IPS DF 6.9 (cell line): Measurements from ENCODE around the gene PGAM5.

ENCODE experiments used
- DNase-seq: peaks from one replicate; pipeline ENCODE4 v3.0.0-alpha.2; 2013; ENCODE audit warnings: low read depth, low spot score
- H3K27ac ChIP-seq: one replicate; pipeline ENCODE4 v1.5.1; 2013; ENCODE audit warnings: low read length, control low read depth
- H3K27me3 ChIP-seq: 2 replicates; pipeline ENCODE4 v1.6.1; 2013; ENCODE audit warnings: mild to moderate bottlenecking, low read length; ENCODE audit not compliant: control insufficient read depth, insufficient read depth
- H3K36me3 ChIP-seq: 2 replicates; pipeline ENCODE4 v1.6.1; 2013; ENCODE audit warnings: low read length; ENCODE audit not compliant: control insufficient read depth, insufficient read depth
- H3K4me1 ChIP-seq: 2 replicates; pipeline ENCODE4 v1.6.1; 2013; ENCODE audit warnings: low read length; ENCODE audit not compliant: control insufficient read depth, insufficient read depth
- H3K4me3 ChIP-seq: 2 replicates; pipeline ENCODE4 v1.5.1; 2013; ENCODE audit warnings: mild to moderate bottlenecking, low read length
- H3K9me3 ChIP-seq: 2 replicates; pipeline ENCODE4 v1.6.1; 2013; ENCODE audit warnings: low read length, inconsistent platforms; ENCODE audit not compliant: control insufficient read depth, insufficient read depth
- WGBS: extraction: QIAGEN DNeasy Blood & Tissue Kit; methylation state at CpG from one replicate; pipeline ENCODE4 v1.1.7; 2013; ENCODE audit warnings: mixed read lengths, missing lambda C conversion rate; ENCODE audit not compliant: insufficient read length, insufficient coverage; 5-methylcytosine and 5-hydroxymethylcytosine counted together

PGAM5 gene

DNA sequence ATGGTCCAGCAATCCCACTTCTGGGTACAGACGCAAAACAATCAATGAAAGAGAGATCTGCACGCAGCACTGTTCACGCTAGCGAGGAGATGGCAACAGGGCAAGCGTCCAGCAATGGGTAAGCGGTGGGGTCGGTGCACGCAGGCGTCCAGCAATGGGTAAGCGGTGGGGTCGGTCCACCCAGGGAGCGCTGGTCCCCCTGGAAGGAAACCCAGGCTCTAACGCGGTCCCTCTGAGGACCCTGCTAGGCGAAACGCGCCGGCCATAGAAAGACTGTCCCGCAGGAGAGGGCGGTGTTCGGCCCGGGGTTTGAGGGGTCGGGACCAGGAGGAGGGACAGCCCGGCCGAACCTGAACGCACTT, 618 bp upstream of the PGAM5 start:
- H3K4me1 ChIP-seq: no peaks in the 10 kb centered on the region
- peak overlapping the region; percentile 60; the same call in 1 of the 2 replicates for H3K4me3 ChIP-seq
- H3K27me3 ChIP-seq: no peaks in the 10 kb centered on the region
- no peaks in the 10 kb centered on the region for H3K9me3 ChIP-seq
- WGBS: no CpG with 5 or more reads among the region's 26 CpGs
- DNase-seq: no peak
- H3K36me3 ChIP-seq: peaks cover 6% of the 10 kb centered on the region
- H3K27ac ChIP-seq: no peak overlapping the region

DNA sequence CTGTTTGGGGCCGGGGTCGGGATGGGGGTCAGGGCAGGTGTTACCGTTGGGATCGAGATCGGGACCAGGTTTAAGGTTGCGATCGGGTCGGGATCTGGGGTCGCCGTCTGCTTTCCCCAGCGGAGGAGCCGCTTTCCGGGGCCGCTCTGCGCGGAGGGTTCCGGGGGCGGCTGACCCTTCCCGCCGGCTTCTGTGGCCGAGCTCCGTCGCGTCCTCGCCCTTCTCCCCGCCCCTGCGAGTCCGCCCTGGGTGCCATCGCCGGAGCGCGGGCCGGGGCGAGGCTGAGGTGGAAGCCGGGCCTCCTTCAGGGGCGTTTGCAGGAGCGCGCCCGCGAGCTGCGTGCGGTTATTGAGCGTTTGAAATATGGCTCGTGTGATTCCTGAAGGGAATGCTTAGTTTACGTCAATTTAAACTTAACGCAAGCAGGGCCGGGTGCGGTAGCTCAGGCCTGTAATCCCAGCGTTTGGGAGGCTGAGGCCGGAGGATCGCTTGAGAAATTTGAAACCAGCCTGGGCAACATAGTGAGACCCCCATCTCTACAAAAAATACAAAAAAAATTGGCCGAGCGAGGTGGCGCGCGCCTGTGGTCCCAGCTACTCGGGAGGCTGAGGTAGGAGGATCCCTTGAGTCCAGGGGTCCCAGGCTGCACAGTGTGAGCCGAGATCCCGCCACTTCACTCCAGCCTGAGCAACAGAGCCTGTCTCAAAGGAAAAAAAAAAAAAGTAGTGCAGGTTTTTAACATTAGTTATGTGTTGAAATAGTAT, 620 bp downstream of the PGAM5 start:
- Histone ChIP-seq H3K4me3 (peak overlapping the region; percentile 60), H3K27ac (no peak overlapping the region), H3K4me1 (no peaks in the 10 kb centered on the region), H3K9me3 (no peaks in the 10 kb centered on the region), H3K27me3 (no peaks in the 10 kb centered on the region), H3K36me3 (peaks cover 9% of the 10 kb centered on the region)
- no peak for DNase-seq
- WGBS: no CpG with 5 or more reads among the region's 59 CpGs

DNA sequence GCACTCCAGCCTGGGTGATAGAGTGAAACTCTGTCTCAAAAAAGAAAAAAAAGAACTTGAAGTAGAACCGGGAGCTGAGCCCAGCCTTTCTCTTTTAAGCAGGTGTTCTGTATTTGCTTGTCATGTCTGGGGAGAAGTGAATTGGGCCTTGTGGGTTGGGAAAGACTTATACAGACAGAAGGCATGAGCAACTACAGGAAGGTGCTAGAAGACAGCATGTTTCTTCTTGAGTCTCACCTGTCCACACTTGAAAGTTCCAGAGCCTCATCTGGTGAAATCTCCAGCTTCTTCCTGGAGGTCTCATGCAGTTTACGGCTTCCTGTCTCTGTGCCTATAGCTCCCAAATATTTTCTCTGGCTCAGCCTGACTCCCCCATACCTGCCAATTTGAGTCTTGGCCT, 2.5 kb downstream of the PGAM5 start:
- Histone ChIP-seq H3K4me3 (no peak overlapping the region), H3K4me1 (no peaks in the 10 kb centered on the region), H3K27ac (no peak overlapping the region), H3K36me3 (peaks cover 17% of the 10 kb centered on the region), H3K9me3 (no peaks in the 10 kb centered on the region), H3K27me3 (no peaks in the 10 kb centered on the region)
- no peak for DNase-seq
- WGBS: no CpG with 5 or more reads among the region's 2 CpGs

DNA sequence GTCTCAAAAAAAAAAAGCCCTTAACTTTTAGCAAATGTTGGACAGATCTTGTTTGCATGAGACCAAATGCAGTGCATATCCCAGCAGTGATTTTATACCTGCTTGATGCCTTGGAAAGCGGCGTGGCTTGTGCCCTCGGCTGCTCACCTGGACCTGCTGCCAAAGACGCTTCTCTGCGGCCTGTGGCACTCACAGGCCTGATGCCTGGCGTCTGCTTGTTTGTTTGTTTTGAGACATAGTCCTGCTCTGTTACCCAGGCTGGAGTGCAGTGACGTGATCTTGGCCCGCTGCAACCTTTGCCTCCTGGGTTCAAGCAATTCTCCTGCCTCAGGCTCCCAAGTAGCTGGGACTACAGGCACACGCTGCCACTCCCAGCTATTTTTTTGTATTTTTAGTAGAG, 5.2 kb downstream of the PGAM5 start:
- Histone ChIP-seq H3K36me3 (peaks cover 36% of the 10 kb centered on the region), H3K4me3 (no peak overlapping the region), H3K27ac (no peak overlapping the region), H3K4me1 (no peaks in the 10 kb centered on the region), H3K27me3 (no peaks in the 10 kb centered on the region), H3K9me3 (no peaks in the 10 kb centered on the region)
- no CpG with 5 or more reads among the region's 9 CpGs for WGBS
- no peak for DNase-seq

DNA sequence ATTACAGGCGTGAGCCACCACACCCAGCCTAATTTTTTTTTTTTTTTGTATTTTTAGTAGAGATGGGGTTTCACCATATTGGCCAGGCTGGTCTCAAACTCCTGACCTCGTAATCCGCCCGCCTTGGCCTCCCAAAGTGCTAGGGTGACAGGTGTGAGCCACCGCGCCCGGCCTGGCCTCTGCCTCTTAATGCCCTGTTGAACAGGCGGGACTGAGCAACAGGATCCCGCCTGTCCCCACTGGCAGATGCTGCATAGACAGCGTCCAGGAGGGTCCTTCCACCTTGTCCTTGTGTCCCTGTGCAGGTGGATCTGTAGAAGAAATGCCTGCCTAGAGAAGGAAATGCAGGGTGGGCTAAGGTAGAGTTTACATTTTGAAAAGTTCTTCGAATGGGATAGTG, 5.7 kb downstream of the PGAM5 start:
- no peak overlapping the region for H3K27ac ChIP-seq
- H3K4me1 ChIP-seq: no peaks in the 10 kb centered on the region
- H3K9me3 ChIP-seq: no peaks in the 10 kb centered on the region
- peaks cover 40% of the 10 kb centered on the region for H3K36me3 ChIP-seq
- WGBS: no CpG with 5 or more reads among the region's 11 CpGs
- no peak for DNase-seq
- H3K27me3 ChIP-seq: no peaks in the 10 kb centered on the region
- no peak overlapping the region for H3K4me3 ChIP-seq

DNA sequence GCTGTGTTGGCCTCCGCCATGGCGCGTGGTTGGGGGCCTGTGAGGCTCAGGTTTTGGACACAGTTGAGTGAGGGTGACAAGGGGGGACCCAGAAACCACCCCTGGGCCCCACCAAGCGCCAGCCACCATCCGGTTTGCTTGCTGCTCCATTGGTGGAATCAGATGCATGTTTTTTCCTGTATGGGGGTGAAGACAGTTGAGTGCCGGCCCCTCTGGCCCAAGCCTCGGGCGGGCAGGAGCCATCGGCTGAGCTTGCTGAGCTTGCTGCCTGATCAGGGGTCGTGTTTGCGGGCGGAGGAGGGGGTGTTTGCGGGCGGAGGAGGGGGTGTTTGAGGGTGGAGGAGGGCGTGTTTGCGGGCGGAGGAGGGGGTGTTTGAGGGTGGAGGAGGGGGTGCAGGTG, 6.4 kb downstream of the PGAM5 start:
- no peak for DNase-seq
- WGBS: 100% methylated on average over 1 of the region's 17 CpGs
- Histone ChIP-seq H3K27ac (no peak overlapping the region), H3K9me3 (no peaks in the 10 kb centered on the region), H3K36me3 (peaks cover 40% of the 10 kb centered on the region), H3K4me1 (no peaks in the 10 kb centered on the region), H3K4me3 (no peak overlapping the region), H3K27me3 (no peaks in the 10 kb centered on the region)

DNA sequence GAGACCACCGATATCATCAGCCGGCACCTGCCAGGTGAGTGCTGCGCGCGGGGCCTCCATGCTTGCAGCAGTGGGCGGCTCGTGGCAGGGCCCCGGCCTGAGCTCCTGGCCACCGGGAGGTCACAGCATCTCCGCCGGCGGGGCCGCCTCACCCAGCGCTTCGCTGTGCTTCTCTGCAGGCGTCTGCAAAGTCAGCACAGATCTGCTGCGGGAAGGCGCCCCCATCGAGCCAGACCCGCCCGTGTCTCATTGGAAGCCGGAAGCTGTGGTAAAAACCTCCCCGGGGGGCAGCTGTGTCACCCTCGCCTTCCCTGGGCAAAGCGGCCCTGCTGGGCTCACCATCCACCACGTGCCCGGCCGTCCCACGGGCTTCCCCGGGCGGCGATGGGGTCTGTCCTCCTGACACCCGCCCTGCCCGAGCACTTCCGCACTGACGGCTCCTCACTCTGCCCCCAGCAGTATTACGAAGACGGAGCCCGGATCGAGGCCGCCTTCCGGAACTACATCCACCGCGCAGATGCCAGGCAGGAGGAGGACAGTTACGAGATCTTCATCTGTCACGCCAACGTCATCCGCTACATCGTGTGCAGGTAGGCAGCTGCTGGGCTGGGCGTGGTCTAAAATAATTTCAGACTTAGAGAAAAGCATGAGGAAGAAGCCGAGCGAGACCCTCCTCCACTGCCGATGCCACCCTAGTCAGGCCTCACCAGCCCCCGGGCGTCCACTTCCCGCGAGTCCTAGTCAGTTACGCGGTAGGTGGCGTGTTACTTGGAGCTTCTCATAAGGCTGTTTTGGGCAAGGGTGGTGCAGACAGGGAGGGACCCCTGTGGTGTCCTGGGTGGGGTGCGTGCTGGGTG, 7.1 kb downstream of the PGAM5 start:
- H3K36me3 ChIP-seq: peaks cover 40% of the 10 kb centered on the region
- no CpG with 5 or more reads among the region's 61 CpGs for WGBS
- H3K9me3 ChIP-seq: no peaks in the 10 kb centered on the region
- no peak overlapping the region for H3K4me3 ChIP-seq
- no peak overlapping the region for H3K27ac ChIP-seq
- no peak for DNase-seq
- H3K27me3 ChIP-seq: no peaks in the 10 kb centered on the region
- no peaks in the 10 kb centered on the region for H3K4me1 ChIP-seq

DNA sequence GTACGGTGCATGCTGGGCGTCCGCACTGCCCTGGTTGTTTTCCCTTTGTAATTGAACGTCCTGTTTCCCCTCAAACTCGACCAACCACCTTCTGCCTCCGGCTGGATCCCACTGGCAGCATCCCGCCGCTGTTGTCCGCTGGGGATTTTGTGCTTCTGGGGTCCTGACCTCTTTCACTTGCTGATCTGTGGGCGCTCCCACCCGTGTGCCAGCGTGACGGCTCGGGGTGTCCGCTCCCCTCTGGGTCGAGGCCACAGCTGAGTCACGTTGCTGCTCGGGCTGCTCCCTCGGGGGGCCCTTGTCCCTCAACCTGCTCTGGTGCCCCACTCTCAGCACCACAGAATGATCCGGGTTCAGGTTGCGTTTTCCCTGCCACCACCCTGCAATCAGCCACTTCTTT, 8.0 kb downstream of the PGAM5 start:
- H3K36me3 ChIP-seq: peaks cover 46% of the 10 kb centered on the region
- H3K27me3 ChIP-seq: no peaks in the 10 kb centered on the region
- no peak overlapping the region for H3K27ac ChIP-seq
- DNase-seq: no peak
- no CpG with 5 or more reads among the region's 21 CpGs for WGBS
- no peak overlapping the region for H3K4me3 ChIP-seq
- no peaks in the 10 kb centered on the region for H3K4me1 ChIP-seq
- H3K9me3 ChIP-seq: no peaks in the 10 kb centered on the region

DNA sequence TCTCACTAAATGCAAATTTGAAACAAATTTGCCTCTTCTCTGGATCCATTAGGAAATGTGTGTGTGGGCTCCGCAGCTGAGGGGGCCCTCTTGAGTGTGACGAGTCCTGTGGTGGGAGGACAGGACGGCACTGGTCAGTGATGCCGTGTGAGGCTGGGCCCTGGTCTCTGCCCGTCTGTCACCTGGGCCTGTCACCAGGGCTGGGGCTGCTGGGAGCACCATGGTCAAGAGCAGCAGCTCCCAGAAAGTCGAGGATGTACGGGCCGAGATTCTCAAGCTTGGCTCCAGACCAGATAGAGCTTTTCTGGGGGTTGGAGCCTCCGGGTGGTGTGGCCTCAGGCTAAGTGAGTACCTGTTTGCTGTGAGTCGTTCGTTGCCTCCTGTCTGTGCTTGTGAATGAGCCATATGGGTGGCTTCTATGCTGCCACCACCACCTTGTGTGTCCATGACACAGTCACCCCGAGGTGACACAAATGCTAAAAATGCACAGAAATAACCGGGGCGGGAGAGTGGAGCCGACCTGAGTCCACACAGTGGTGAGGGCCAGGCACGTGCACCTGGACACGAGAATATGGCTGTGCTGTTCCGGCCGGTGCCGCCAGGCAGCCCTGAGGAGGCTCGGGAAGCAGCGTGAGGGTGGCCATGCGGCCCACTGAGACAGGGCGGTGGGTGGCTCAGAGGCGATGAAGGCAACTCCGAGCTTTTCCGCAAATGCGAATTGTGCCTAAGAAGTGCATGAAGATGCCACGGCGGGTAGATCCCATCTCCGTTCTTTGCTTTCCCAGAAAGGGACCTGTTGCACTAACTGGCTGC, 8.7 kb downstream of the PGAM5 start:
- H3K36me3 ChIP-seq: peaks cover 49% of the 10 kb centered on the region
- no peak overlapping the region for H3K27ac ChIP-seq

DNA sequence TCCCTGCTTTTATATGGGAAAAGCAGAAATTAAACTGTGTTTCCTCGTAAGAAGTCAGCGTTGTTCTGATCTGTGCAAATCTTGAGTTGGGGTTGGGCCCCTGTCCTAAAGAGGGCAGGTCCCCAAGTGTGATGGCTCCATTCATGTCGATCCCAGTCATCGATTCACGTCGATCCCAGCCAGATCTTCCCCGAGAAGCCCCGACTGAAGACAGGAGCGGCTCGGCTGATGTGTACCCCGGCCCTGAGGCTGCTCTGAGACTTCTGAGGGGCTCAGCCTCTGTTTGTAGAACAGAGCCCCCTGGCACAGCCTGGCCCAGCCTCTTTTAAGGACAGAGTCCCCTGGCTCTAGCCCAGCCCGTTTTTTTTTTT, 9.3 kb downstream of the PGAM5 start:
- DNase-seq: no peak
- no peaks in the 10 kb centered on the region for H3K9me3 ChIP-seq
- no peak overlapping the region for H3K4me3 ChIP-seq
- no peaks in the 10 kb centered on the region for H3K27me3 ChIP-seq
- no peaks in the 10 kb centered on the region for H3K4me1 ChIP-seq
- H3K27ac ChIP-seq: no peak overlapping the region
- H3K36me3 ChIP-seq: peaks cover 48% of the 10 kb centered on the region
- no CpG with 5 or more reads among the region's 12 CpGs for WGBS

More for the DNA sequence above, 8.7 kb downstream of the PGAM5 start:
- DNase-seq: no peak
- WGBS: no CpG with 5 or more reads among the region's 31 CpGs
- Histone ChIP-seq H3K4me1 (no peaks in the 10 kb centered on the region), H3K9me3 (no peaks in the 10 kb centered on the region), H3K4me3 (no peak overlapping the region; the same call in 1 of the 2 replicates), H3K27me3 (no peaks in the 10 kb centered on the region)
